NCI-H526 treated with DMSO at 0.1 percent for 48 hours (cell line): ENCODE measurements around the gene FABP2.
"Not testable (repeated sequence)": the region's sequence is repeated elsewhere in the genome, so short reads cannot be mapped to it uniquely, and the experiment has no call there.

Source experiments
- DNase-seq: peaks from one replicate; lab custom pipeline; 2025; lab: John Stamatoyannopoulos, UW

Gene FABP2

DNA sequence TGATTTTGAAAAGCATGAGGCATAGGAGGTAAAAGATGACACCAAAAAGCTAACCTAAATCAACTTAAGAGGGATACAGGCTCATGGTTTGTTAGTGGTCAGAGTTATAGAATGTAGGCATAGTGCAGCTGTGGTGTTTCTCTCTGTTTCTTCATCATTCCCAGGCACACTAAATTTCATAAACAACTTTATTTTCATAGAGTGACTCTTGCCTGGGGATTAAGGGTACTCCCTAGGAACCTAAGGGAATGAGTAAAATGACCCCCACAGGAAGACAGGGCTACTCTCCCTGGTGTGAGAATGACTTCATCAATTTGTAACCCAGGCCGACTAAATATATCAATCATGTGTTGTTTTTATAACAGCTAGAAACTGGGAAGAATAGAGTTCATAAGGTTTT, 11.1 kb downstream of the FABP2 start:
- DNase-seq: no peak

DNA sequence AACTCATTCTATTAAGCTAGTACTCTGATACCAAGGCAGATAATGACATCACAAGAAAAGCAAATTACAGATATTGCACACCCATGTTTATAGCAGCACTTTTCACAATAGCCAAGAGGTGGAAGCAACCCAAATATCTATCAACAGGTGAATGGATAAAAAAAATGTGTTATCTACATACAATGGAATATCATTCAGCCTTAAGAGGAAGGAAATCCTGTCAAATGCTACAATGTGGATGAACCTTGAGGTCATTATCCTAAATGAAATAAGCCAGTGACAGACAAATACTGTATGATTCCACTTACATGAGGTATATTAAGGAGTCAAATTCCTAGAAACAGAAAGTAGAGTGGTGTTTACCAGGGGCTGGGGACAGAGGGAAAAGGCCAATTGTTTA, 14.3 kb downstream of the FABP2 start:
- DNase-seq: no peak

DNA sequence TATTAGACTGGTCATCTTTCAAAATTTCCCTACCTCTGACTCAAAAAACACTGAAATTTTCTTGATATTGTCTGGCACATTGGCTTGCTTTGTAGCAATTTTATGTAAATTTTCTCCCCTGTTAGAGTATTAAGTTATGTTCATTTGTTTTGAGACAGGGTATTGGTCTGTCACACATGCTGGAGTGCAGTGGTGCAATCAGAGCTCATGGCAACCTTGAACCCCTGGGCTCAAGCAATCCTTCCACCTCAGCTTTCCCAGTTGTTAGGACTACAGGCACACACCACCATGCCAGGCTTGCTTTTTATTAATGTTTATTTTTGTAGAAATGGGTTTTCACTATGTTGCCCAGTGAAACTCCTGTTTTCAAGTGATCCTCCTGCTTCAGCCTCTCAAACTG, 17.5 kb downstream of the FABP2 start:
- DNase-seq: no peak

DNA sequence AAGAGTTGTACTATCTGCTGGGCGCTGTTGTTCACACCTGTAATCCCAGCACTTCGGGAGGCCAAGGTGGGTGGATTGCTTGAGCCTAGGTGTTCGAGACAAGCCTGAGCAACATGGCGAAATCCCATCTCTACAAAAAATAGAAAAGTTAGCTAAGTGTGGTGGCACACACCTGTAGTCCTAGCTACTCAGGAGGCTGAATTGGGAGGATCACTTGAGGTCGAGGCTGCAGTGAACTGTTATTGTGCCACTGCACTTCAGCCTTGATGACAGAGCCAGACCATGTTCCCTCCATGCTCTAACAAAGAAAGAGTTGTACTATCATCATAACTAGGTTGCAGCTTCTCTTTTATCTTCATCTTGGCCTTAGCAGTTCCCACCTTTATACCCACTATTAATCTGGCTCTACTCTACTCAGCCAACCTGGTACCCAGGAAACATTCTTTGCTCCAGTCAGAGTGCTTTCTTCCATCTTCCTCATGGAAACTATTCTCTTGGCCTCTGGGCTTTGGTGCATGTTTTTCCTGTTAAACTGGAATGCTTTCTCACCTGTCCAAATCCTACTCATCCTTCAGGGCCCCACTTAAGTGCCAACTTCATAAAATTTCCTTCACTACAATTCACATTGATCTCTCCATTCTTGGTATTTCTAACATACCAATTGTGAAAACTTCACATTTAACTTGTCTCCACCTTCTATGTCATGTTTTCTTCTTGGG, 18.2 kb downstream of the FABP2 start:
- DNase-seq: no peak

DNA sequence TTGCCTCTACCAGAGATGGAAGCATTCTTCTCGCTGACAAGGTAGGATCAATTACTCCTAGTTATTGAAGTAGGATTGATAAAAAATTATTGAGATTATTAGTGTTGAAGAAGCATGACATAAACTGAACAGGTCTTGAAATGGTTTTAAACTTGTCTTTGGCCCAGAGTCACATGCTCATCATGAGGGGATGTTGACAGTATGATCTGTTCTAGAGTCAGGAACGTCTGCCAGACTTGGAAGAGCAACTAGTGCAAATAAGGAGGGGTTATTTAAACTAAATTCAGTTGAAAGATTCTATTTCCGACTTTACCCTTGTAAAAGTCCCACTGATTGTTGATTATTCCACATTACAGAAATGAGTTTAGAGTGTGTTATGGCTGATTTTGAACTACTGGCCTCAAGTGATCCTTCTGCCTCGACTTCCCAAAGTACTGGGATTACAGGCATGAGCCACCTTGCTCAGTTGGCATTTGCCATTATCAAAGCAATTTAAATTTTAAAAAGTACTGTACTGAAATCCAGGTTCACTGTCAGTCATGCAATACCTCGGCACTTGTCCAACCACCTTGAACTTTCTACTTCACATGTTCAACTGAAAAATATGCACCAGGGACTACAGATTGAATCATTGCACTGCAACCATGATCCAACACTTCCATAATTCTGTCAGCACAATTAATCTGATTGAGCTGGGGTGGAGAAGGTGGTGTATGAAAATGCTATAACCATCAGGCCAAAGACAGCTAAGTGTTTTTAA, 19.7 kb downstream of the FABP2 start:
- DNase-seq: no peak

DNA sequence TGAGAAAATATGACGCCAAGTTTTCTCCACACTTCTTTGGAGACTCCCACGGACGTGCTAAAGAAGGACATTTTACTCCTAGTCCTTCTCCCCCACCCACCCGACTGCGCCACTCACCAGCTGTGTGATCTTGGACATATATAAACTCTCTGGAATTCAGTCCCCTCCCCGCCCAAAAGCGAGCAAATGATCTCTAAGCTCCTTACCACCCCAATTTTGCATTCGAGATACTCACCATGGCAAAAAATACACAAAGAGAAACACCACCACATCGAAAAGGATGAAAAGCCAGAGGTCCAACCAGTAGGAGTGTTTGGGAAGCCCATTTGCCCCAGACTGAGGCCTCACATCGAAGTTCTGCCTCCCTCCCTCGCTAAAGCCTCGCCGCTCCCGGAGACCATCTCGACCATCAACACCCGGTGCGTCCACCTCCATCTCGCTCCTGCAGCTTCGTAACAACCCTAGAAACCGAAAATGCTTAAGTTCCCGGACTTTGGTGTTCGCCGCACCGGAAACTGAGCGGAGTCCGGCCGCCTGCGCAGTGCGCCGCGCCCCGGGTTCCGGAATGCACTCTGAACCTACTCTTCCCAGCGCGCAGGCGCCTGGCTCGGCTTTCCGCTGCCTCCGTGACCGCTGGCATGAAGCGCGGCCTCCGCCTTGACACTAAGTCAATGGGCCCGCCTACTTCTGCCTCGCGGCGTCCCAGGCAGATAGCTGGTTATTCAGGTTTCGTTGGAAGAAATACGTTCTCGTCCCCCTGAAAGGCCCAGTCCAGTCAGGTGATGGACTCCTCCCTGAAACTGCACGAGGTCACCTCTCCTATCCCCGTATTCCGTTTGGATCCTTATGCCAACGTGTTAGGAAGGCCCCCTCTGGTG, 21.6 kb downstream of the FABP2 start:
- no peak for DNase-seq

DNA sequence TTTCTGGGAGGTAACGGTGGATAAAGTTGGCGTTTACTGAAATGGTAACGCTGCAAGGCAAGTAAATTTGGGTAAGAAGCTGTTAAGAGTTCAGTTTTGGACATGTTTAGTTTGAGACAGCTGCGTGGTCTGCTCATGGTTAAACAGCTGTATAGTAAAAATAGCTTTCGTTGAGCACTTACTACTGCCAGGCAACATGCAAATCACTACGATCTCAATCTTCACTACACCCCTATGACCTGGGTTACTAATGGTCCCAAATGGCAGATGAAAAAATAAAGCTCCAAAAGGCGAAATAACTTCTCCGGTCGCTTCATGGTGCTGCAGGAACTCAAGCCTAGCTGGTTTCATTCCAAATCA, 22.2 kb downstream of the FABP2 start:
- no peak for DNase-seq

DNA sequence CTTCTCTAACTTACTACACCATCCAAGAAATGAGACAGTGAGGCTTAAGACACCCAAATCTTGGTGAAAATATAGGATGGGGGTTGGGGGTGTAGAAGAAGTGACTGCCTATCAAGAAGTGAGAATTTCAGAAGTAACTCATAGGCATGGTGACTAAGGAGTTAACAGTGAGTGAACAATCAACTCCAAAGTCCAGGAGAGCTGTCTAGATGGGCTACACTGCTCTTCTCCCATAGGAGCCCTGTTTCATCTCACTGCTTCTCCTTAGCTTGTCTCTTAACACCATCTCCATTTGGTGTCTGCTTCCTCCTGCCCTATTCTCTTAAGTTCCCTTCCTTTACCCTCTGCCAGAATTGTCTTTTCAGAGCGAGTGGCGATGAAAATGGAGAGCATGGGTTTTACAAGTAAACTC, 22.7 kb downstream of the FABP2 start:
- no peak for DNase-seq

DNA sequence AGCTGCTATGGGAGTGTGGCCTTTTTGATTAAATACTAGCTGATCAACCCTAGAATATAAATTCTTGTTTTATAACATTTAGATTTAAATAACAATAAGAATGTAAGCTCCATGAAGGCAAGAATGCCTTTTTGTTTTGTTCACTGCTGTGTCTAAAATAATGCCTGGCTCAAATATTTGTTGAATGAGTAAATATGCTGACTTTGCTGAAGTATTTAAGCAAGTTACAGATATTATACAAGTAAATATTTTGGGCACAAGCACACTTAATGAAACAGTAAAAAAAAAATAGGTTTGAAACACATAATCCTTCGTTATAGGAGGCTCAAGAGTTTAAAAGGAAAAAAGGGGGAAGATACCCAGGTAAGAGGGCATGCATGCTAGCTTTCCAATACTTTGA, 24.1 kb downstream of the FABP2 start:
- no peak for DNase-seq

DNA sequence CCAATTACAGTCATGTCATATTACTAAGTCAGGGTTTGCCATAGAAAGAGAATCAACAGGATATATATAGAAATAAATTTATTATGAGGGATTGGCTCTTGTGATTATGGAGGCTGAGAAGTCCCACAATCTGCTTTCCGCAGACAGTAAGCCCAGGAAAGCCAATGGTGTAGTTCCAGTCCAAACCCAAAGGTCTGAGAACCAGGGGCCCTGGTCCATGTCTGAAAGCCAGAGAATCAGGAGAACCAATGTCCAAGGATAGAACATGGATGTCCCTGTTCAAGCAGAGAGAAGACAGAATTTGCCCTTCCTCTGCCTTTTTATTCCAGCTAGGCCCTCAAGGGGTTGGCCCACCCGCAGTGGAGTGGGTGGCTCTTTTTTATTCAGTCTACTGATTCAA, 25.6 kb downstream of the FABP2 start:
- DNase-seq: no peak

DNA sequence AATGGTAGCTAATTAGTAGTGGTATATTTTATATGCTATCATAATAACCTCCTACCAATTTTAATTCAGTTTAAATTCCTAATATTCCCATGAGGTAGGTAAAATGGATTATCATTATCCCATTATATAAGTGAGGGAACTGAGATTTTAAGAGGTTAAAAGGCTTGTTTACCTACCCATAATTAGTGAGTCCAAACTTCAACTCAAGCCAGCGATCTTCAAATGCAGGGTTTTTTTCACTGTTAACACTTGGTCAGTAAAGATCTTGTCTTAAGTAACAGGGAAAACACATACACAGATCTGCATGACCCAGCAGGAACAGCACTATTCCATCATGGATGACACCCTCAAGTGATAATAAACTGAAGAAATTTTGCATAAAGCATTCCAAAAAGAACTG, 31.3 kb downstream of the FABP2 start:
- no peak for DNase-seq

DNA sequence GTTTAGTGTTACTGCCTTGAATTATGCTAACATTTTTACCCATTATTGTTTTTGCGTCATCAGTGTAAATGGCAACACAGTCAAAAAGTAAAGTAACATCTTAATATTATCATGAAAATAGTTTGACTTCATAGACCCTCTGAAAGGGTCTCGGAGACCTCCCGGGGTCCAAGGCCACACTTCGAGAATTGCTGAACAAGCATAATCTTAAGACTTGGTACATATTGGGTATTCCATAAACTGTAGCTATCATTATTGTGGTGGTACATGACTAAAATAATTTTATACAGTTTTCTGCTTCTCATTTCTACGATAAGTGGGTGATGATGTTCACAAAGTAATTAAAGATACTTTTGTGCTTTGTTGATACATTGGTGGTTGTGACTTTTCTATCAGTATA, 32.6 kb downstream of the FABP2 start:
- DNase-seq: no peak

DNA sequence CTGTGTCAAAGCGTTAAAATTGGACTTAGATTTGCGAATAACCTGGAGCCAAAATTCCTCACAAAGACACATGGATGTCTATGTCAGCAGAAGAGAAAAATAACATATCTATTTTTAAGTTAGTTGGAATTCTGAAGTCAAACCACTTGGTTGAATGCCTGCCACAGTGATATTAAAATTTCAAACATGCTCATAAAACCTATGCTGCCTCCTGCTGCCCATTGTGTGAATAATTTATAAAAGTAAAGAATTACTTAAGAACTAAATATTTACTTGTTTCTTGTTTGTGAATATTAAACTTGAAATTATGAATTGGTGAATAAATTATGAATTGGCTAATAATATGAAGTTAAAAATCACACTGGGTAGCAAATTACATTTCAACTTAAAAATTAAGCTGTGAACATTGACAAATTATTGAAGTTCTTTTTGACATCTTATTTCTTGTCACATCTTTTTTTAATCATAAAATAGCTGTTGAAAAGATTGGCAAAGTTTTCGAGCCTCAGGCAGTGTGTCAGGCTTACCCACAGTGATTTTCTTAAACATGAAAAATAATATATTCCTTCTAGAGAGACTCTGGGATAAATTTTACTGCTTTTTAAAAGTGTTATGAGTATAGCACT, 35.4 kb downstream of the FABP2 start:
- no peak for DNase-seq

DNA sequence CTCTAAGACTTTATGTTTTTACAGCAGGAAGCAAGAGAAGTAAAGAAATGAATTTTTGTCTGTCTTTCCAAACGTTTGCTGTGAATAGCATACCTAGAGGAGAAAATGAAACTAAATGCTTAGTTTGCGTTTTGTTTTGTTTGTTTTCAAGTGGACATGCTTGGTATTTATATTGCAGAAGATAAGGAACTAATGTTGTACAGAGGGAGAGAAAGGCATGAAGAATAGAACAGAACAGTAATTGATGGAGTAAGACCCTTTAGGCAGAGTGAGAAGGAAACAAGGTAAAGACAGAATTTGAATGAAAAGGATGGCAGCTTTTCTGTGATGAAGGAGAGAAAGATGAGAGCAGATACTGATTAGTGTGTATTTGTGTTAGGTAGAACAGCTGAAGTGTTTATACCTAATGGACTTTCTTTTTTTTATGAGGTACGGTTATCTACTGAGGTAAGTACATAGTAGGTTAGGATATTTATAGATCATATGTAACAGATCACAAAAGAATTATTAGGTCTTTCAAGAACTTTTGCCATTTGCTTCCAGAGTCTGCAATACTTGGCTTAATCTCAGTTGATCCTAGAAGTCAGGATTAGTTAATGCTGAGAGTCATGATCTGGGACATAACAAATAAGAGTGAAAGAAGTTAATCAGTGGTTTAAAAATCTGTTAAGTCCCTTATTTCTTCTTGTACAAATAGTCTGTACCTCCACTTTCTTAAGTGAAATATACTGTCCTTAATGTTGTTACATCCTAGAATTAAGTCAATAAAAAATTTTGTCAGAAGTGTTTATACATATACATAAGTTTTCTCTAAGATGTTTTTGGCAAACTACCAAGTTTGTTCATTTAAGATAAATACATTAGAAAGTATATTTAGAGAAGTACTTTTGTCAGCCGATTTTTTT, 36.8 kb downstream of the FABP2 start:
- DNase-seq: no peak

DNA sequence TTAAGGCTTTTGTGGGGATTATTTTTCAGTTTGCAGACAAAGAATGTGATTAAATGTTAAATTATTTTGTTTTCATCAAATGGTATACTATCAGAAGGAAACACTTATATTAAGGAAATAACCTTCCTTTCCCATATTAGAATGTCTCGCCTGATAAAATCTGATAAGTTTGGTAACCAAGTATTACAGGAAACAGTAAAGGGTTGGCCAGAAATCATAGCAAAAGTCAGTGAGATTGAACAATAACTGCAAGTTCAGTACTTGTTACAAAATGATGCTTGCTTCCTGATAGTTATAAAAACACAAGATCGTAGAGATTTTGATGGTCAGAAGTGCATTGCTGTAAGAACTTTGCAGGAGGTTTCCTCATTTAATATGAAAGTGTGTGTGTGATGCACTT, 40.5 kb downstream of the FABP2 start:
- no peak for DNase-seq

DNA sequence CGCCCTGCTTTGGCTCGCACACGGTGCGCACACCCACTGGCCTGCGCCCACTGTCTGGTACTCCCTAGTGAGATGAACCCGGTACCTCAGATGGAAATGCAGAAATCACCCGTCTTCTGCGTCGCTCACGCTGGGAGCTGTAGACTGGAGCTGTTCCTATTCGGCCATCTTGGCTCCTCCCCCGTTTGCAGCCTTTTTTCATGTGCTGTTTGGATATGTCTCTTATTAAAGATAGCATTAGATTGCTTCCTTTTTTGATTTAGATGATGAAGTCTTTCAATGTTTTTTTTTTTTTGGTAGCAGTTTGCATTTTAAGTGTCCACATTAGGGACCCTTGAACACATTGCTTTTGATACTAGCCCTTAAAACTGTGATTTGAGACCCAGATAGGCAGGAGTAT, 42.0 kb downstream of the FABP2 start:
- DNase-seq: not testable (repeated sequence)

DNA sequence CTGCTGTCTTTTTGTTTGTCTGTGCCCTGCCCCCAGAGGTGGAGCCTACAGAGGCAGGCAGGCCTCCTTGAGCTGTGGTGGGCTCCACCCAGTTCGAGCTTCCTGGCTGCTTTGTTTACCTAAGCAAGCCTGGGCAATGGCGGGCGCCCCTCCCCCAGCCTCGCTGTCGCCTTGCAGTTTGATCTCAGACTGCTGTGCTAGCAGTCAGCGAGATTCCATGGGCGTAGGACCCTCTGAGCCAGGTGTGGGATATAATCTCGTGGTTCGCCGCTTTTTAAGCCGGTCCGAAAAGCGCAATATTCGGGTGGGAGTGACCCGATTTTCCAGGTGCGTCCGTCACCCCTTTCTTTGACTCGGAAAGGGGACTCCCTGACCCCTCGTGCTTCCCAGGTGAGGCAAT, 42.4 kb downstream of the FABP2 start:
- DNase-seq: not testable (repeated sequence)

DNA sequence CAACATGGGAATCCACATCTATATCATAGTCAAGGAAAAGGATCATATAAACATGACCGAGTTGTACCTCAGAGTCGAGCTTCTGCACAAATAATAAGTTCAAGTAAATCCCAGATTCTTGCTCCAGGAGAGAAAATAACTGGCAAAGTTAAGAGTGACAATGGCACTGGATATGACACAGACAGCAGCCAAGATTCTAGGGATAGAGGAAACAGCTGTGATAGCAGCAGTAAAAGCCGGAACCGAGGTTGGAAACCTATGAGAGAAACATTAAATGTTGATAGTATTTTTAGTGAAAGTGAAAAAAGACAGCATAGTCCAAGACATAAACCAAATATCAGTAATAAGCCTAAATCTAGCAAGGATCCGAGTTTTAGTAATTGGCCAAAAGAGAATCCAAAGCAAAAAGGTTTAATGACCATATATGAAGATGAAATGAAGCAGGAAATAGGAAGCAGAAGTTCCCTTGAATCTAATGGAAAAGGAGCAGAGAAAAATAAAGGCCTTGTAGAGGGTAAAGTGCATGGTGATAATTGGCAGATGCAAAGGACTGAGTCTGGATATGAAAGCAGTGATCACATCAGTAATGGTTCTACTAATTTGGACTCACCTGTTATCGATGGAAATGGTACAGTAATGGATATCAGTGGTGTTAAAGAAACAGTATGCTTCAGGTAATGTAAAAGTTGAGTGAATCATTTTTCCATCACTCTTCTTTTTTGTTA, 50.4 kb downstream of the FABP2 start:
- no peak for DNase-seq

DNA sequence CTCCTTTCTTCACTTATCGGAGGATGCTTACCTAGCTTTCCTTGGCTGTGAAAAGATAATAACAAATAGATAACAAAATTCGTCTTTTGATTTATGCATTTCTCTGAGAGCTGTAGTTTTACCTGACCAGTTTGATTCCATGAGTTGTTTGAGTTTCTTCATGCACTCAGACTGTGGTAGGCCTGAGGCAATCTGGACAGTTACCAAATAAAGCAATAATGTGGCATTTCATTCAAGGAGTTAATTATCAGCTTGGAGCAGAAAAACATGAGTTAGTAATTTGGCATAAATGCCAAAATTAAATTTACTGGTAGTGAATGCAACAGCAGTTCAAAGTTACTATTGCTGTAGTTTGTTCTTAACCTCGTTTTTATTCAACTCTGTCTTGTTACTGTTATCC, 53.5 kb downstream of the FABP2 start:
- DNase-seq: no peak
